HEK293T (cell line): ENCODE results near the gene ADAMTS12.

ENCODE experiments used
- CTCF ChIA-PET: fragments of 350-600 bp; formaldehyde crosslinking; extraction: SDS; loops from one replicate; lab custom pipeline; 2021; ENCODE audit warnings: antibody characterized with exemption, inconsistent platforms; lab: Yijun Ruan, JAX
- POLR2A ChIA-PET: fragments of 350-600 bp; formaldehyde crosslinking; extraction: SDS; loops from one replicate; lab custom pipeline; 2020; ENCODE audit warnings: antibody characterized with exemption, inconsistent platforms; lab: Yijun Ruan, JAX
- DNase-seq: peaks from one replicate; pipeline ENCODE4 v3.0.0; 2012; ENCODE audit warnings: mixed read lengths; ENCODE audit errors: extremely low spot score
- ARNT ChIP-seq: fragments of 450-650 bp; IDR thresholded peaks from 2 replicates; pipeline ENCODE4 v1.6.1; 2017; ENCODE audit warnings: mild to moderate bottlenecking
- BHLHE40 ChIP-seq: fragments of 450-650 bp; IDR thresholded peaks from 2 replicates; pipeline ENCODE4 v1.6.1; 2016; ENCODE audit warnings: mild to moderate bottlenecking, moderate library complexity, borderline replicate concordance
- CTBP1 ChIP-seq: fragments of 450-650 bp; IDR thresholded peaks from 2 replicates; pipeline ENCODE4 v1.6.1; 2016; ENCODE audit warnings: borderline replicate concordance
- ELF4 ChIP-seq: fragments of 450-650 bp; IDR thresholded peaks from 2 replicates; pipeline ENCODE4 v1.6.1; 2017; ENCODE audit warnings: antibody characterized with exemption
- FOXA1 ChIP-seq: fragments of 450-650 bp; IDR thresholded peaks from 2 replicates; pipeline ENCODE4 v1.6.1; 2016; ENCODE audit warnings: mild to moderate bottlenecking
- FOXK2 ChIP-seq: fragments of 450-650 bp; IDR thresholded peaks from 2 replicates; pipeline ENCODE4 v1.6.1; 2016; ENCODE audit warnings: mild to moderate bottlenecking
- FOXM1 ChIP-seq: fragments of 450-650 bp; IDR thresholded peaks from 2 replicates; pipeline ENCODE4 v1.6.1; 2017; ENCODE audit warnings: mild to moderate bottlenecking, borderline replicate concordance
- HDGF ChIP-seq: fragments of 450-650 bp; IDR thresholded peaks from 2 replicates; pipeline ENCODE4 v1.6.1; 2017; ENCODE audit warnings: antibody characterized with exemption, borderline replicate concordance
- L3MBTL2 ChIP-seq: fragments of 450-650 bp; conservative IDR thresholded peaks from 2 replicates; pipeline ENCODE4 v1.6.1; 2016; ENCODE audit warnings: mild to moderate bottlenecking
- LEF1 ChIP-seq: fragments of 450-650 bp; IDR thresholded peaks from 2 replicates; pipeline ENCODE4 v1.6.1; 2017; ENCODE audit warnings: mild to moderate bottlenecking, borderline replicate concordance
- NFRKB ChIP-seq: fragments of 450-650 bp; IDR thresholded peaks from 2 replicates; pipeline ENCODE4 v1.6.1; 2016; ENCODE audit warnings: mild to moderate bottlenecking, moderate library complexity
- PKNOX1 ChIP-seq: fragments of 450-650 bp; IDR thresholded peaks from 2 replicates; pipeline ENCODE4 v1.6.1; 2016
- SP1 ChIP-seq: fragments of 450-650 bp; IDR thresholded peaks from 2 replicates; pipeline ENCODE4 v1.6.1; 2017
- SUZ12 ChIP-seq: fragments of 450-650 bp; IDR thresholded peaks from 2 replicates; pipeline ENCODE4 v1.6.1; 2016; ENCODE audit warnings: mild to moderate bottlenecking
- TARDBP ChIP-seq: fragments of 450-650 bp; IDR thresholded peaks from 2 replicates; pipeline ENCODE4 v1.6.1; 2016
- ZNF384 ChIP-seq: fragments of 450-650 bp; IDR thresholded peaks from 2 replicates; pipeline ENCODE4 v1.6.1; 2016

The ADAMTS12 gene

GRCh38 chr5:33612386-33612785 lies 279.4 kb downstream of the ADAMTS12 start:
- DNase-seq = no peak
- CTCF ChIA-PET = no interaction called here
- TF ChIP-seq NFRKB (no peak), ARNT (no peak), ELF4 (no peak), FOXK2 (no peak), L3MBTL2 (no peak), LEF1 (no peak), CTBP1 (no peak), FOXA1 (no peak)
- POLR2A ChIA-PET = no interaction called here

DNA sequence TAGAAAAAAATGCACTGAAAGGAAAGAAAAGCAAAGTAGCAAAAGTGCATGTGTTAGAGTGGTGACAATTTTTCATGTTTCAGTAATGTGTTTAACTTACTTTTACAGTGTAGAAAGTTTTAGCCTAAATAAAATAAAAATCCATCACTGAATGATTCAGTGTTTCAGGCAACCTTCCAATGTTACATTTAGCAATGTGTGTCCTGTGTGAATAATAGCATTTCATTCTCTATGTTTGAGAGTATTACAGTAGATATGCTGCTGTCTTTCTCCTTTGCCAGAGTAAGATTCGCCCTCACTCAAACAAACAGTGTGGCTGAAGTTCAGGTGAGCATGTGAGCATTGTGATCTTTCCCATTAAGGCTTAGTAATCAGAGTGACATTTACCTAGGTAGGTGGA lies 279.9 kb downstream of the ADAMTS12 start:
- POLR2A ChIA-PET = no interaction called here
- DNase-seq = no peak
- no peak for TF ChIP-seq HDGF
- no peak for TF ChIP-seq ELF4
- TF ChIP-seq NFRKB = no peak
- TF ChIP-seq FOXK2 = no peak
- no peak for TF ChIP-seq FOXM1
- no peak for TF ChIP-seq CTBP1
- no peak for TF ChIP-seq PKNOX1
- TF ChIP-seq L3MBTL2 = no peak
- no peak for TF ChIP-seq SUZ12
- TF ChIP-seq ARNT = no peak
- no peak for TF ChIP-seq FOXA1
- no peak for TF ChIP-seq LEF1
- TF ChIP-seq SP1 = no peak
- TF ChIP-seq ZNF384 = no peak
- TF ChIP-seq BHLHE40 = no peak
- TF ChIP-seq TARDBP = no peak
- CTCF ChIA-PET = no interaction called here

- ChIA-PET POLR2A (no interaction called here), CTCF (interaction anchor here (1.0 kb wide), 1 partner anchor 19 kb away, joined by 3 read pairs; no protein-coding TSS in a partner anchor)
- TF ChIP-seq PKNOX1 (no peak), NFRKB (no peak), CTBP1 (no peak), LEF1 (no peak)
- no peak for DNase-seq
Observed at GRCh38 chr5:33608344-33609041, 283.3 kb downstream of the ADAMTS12 start.

DNA sequence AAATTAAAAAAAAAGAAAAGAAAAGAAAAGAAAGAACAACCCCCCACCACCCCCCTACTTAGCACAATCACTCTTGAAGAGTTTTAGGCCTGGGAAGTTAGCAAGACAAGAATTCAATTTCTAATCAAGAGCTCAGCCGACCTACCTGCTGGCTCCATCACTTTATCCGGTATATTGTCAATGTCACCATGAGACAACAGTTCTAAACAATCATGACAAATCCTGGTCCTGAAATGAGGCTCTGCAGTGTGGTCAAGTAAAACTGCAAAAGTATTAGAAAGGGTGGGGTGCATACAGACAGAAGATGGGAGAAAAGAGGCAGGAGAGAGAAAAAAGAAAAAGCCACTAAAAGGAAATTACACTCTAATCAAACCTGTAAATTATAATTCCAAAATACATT lies 287.3 kb downstream of the ADAMTS12 start:
- no peak for TF ChIP-seq FOXM1
- no peak for TF ChIP-seq ZNF384
- TF ChIP-seq PKNOX1 = no peak
- no peak for TF ChIP-seq SUZ12
- TF ChIP-seq FOXA1 = no peak
- TF ChIP-seq HDGF = no peak
- no peak for TF ChIP-seq SP1
- TF ChIP-seq LEF1 = no peak
- TF ChIP-seq CTBP1 = no peak
- no peak for TF ChIP-seq NFRKB
- TF ChIP-seq ARNT = no peak
- no peak for TF ChIP-seq L3MBTL2
- TF ChIP-seq TARDBP = no peak
- no peak for TF ChIP-seq FOXK2
- no peak for TF ChIP-seq ELF4
- TF ChIP-seq BHLHE40 = no peak
- POLR2A ChIA-PET = no interaction called here
- DNase-seq = no peak
- CTCF ChIA-PET = interaction anchor here (1.1 kb wide), 1 partner anchor 15 kb away, joined by 3 read pairs; no protein-coding TSS in a partner anchor

- DNase-seq = no peak
- CTCF ChIA-PET = no interaction called here
- POLR2A ChIA-PET = no interaction called here
- no peak for TF ChIP-seq ZNF384
- TF ChIP-seq FOXM1 = no peak
- no peak for TF ChIP-seq BHLHE40
- no peak for TF ChIP-seq L3MBTL2
- no peak for TF ChIP-seq LEF1
- TF ChIP-seq FOXK2 = no peak
- no peak for TF ChIP-seq NFRKB
- TF ChIP-seq SUZ12 = no peak
Observed at GRCh38 chr5:33601881-33602280, 289.9 kb downstream of the ADAMTS12 start.

- ChIA-PET POLR2A (no interaction called here), CTCF (no interaction called here)
- no peak for DNase-seq
- TF ChIP-seq ZNF384 = no peak
- TF ChIP-seq FOXA1 = no peak
- no peak for TF ChIP-seq SUZ12
- TF ChIP-seq L3MBTL2 = no peak
- no peak for TF ChIP-seq LEF1
- no peak for TF ChIP-seq FOXK2
- TF ChIP-seq PKNOX1 = no peak
- no peak for TF ChIP-seq HDGF
- no peak for TF ChIP-seq TARDBP
- TF ChIP-seq ARNT = no peak
- no peak for TF ChIP-seq ELF4
- no peak for TF ChIP-seq BHLHE40
- no peak for TF ChIP-seq CTBP1
- no peak for TF ChIP-seq SP1
- no peak for TF ChIP-seq FOXM1
- TF ChIP-seq NFRKB = no peak
Observed at GRCh38 chr5:33595303-33595702, 296.5 kb downstream of the ADAMTS12 start.
